Tibial artery (tissue), 4 donors: Measurements from ENCODE around the gene DNM3.

Experiments
- DNase-seq, 2 donors: peaks; one replicate each; pipeline ENCODE4 v3.0.0-alpha.2; 2019
- H3K27ac ChIP-seq, 2 donors: fragments of 200-600 bp; sonication (generic) in 1 of 2; 1 replicate in 1 of 2; 2 replicates in 1 of 2; pipeline ENCODE4 v1.5.1; 2018 to 2019; ENCODE audit warnings: mild to moderate bottlenecking in 1 of 2
- H3K27me3 ChIP-seq, 2 donors: fragments of 200-600 bp; sonication (generic) in 1 of 2; one replicate each; pipeline versions ENCODE4 v1.5.1 to v1.6.0; 2016 to 2019
- H3K36me3 ChIP-seq, 3 donors: fragments of 200-600 bp; sonication (generic) in 2 of 3; one replicate each; pipeline ENCODE4 v1.5.1; 2016 to 2019; ENCODE audit warnings: mild to moderate bottlenecking in 2 of 3
- H3K4me1 ChIP-seq, 4 donors: fragments of 200-600 bp; sonication (generic) in 2 of 4; 1 replicate in 3 of 4; 2 replicates in 1 of 4; pipeline ENCODE4 v1.5.1; 2016 to 2019
- H3K4me3 ChIP-seq, 2 donors: fragments of 200-600 bp; sonication (generic) in 1 of 2; 1 replicate in 1 of 2; 2 replicates in 1 of 2; pipeline ENCODE4 v1.5.1; 2018 to 2019; ENCODE audit warnings: mild to moderate bottlenecking in 2 of 2
- H3K9me3 ChIP-seq, 3 donors: fragments of 200-600 bp; sonication (generic) in 1 of 3; one replicate each; pipeline ENCODE4 v1.5.1; 2016 to 2019
- intact Hi-C: fragments of 100-400 bp; cut with DNase I; formaldehyde crosslinking; loops from one replicate; pipeline ENCODE4 v1.15.0; 2023; ENCODE audit warnings: low total_unique reads
- TF ChIP-seq, protein P1 (sequence below), 2 experiments: fragments of 200-600 bp in 1 of 2; fragments of 450-650 bp in 1 of 2; IDR thresholded peaks; one replicate each; pipeline ENCODE4 v1.5.1; 2017 to 2019; ENCODE audit warnings: antibody characterized with exemption in 2 of 2, mild to moderate bottlenecking in 1 of 2, moderate library complexity in 1 of 2

The DNM3 gene

DNA sequence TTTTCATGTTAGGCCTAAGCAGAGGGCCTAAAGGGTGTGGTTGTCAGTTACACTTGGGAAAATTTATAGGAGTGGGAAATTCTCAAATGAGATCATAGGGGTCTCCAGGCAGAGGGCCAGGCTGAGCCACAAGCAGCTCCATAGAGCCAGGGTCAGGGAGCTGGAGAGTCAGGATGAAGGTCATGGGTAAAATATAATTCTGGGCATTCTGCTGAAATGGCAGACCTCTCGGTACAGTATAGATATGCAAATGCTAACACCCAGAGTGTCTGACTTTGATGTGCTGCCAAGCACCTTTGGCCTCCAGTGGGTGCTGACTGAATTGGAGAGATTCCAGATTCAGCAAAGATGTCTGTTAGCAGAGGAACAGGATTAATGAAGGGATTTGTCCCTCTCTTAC lies 40.1 kb downstream of the DNM3 start:
- intact Hi-C loops = no loop called here
- DNase-seq = no peak
- H3K27me3 ChIP-seq = no peaks in the 10 kb centered on the region
- H3K27ac ChIP-seq = no peak overlapping the region
- no peaks in the 10 kb centered on the region for H3K4me1 ChIP-seq
- no peaks in the 10 kb centered on the region for H3K36me3 ChIP-seq
- no peak overlapping the region for H3K4me3 ChIP-seq
- TF ChIP-seq, protein P1, sequence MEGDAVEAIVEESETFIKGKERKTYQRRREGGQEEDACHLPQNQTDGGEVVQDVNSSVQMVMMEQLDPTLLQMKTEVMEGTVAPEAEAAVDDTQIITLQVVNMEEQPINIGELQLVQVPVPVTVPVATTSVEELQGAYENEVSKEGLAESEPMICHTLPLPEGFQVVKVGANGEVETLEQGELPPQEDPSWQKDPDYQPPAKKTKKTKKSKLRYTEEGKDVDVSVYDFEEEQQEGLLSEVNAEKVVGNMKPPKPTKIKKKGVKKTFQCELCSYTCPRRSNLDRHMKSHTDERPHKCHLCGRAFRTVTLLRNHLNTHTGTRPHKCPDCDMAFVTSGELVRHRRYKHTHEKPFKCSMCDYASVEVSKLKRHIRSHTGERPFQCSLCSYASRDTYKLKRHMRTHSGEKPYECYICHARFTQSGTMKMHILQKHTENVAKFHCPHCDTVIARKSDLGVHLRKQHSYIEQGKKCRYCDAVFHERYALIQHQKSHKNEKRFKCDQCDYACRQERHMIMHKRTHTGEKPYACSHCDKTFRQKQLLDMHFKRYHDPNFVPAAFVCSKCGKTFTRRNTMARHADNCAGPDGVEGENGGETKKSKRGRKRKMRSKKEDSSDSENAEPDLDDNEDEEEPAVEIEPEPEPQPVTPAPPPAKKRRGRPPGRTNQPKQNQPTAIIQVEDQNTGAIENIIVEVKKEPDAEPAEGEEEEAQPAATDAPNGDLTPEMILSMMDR (IDR thresholded peaks at IDR 0.05) = no peak
- no peaks in the 10 kb centered on the region for H3K9me3 ChIP-seq

DNA sequence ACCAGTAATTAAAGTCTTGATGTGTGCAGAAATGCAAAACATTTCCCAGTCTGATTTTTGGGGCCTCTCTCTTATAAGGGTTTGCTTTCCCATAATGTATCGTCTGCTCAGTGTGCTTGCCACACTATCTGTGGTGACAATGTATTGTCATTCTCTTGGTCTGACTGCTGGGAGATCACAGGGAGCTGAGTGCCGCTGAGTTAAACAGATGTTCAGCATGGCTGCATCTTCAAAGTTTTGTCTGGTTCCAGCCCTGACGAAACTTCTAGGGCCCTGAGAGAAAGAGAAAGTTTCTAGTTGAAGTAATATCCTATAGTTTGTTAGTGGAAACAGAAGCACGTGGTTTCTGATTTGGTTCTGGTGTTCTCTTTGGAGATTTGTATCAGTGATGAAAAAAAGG lies 42.6 kb downstream of the DNM3 start:
- Histone ChIP-seq H3K27ac (no peak overlapping the region), H3K4me3 (no peak overlapping the region), H3K27me3 (no peaks in the 10 kb centered on the region), H3K36me3 (no peaks in the 10 kb centered on the region), H3K4me1 (no peaks in the 10 kb centered on the region), H3K9me3 (no peaks in the 10 kb centered on the region)
- TF ChIP-seq, protein P1 (IDR thresholded peaks at IDR 0.05) = no peak
- intact Hi-C loops = no loop called here
- DNase-seq = no peak

DNA sequence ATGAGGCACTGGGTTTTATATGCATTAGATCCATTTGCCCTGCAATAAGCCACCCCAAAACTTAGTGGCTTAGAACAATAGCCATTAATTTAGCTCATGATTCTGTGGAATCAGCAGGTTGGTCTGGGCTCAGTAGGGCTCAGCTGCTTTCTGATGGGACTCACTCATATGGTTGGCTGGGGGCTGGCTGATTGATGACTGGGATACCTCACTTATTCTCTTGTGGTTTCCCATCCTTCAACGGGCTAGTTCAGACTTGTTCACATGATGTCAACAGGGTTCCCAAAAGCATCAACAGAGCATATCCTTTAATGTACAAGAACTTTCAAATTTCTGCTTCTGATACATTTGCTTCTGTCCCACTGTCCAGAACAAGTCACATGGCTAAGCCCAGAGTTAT lies 43.2 kb downstream of the DNM3 start:
- Histone ChIP-seq H3K4me3 (no peak overlapping the region), H3K9me3 (no peaks in the 10 kb centered on the region), H3K27me3 (no peaks in the 10 kb centered on the region), H3K27ac (no peak overlapping the region), H3K4me1 (no peaks in the 10 kb centered on the region), H3K36me3 (no peaks in the 10 kb centered on the region)
- TF ChIP-seq, protein P1 (IDR thresholded peaks at IDR 0.05) = no peak
- no peak for DNase-seq
- intact Hi-C loops = no loop called here

DNA sequence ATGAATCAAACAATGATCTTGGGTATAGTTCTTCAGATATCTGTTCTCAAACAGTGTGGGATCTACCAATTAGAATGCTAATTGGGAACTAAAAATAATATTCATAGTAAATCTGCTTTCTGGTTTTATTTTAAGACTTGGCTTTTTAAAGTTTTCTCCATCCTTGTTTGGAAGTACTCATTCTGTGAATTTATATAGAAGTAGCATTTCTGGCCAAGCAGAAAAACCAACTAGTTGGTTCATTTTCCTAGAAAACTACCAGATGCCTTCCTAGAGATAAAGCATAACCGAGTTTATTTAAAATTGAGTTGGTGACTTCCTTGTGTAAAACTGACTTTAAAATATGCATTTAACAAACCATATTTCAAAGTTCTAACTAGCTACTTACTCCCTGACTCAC lies 48.8 kb downstream of the DNM3 start:
- TF ChIP-seq, protein P1 (IDR thresholded peaks at IDR 0.05) = no peak
- H3K27me3 ChIP-seq = no peaks in the 10 kb centered on the region
- intact Hi-C loops = no loop called here
- H3K4me3 ChIP-seq = no peak overlapping the region
- no peaks in the 10 kb centered on the region for H3K36me3 ChIP-seq
- no peaks in the 10 kb centered on the region for H3K4me1 ChIP-seq
- H3K27ac ChIP-seq = no peak overlapping the region
- DNase-seq = no peak
- H3K9me3 ChIP-seq = no peaks in the 10 kb centered on the region

DNA sequence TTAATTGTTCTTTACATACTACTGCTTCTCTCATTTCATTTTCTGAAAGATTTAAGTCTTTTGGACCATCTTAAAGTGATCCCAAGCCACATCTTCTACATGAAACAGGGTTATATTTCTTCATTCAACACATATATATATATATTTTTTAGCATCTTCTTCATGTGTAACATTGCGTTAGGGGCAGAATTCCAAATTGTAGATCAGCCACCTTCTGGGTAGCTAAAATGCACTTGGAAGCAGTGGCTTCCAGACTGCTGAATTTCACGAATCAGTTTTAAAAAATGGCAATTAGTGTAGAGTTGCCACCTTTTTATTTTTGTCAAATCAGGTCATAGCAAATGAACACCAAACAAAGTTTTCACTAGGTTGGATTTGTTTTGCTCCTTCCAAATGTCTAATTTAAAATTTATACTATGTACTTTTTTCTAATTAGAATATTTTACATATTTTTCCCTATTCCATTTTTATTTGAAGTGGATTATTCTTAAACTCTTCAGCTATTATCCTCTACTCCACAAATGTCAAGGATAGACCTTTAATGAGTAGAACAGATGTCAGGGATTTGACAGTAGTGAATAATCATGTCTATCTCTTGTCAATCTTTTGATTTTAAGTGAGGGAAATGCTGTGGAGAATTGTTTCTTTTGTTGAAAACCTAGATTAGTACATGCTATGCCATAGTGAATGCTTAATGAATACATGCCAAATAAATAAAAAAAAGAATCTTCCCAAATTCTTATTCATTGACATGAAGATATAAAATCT lies 55.8 kb downstream of the DNM3 start:
- no peaks in the 10 kb centered on the region for H3K9me3 ChIP-seq
- H3K36me3 ChIP-seq = no peaks in the 10 kb centered on the region
- H3K4me1 ChIP-seq = no peaks in the 10 kb centered on the region
- H3K27me3 ChIP-seq = no peaks in the 10 kb centered on the region
- TF ChIP-seq, protein P1 (IDR thresholded peaks at IDR 0.05) = no peak
- intact Hi-C loops = no loop called here
- H3K4me3 ChIP-seq = no peak overlapping the region
- DNase-seq = no peak
- H3K27ac ChIP-seq = no peak overlapping the region

DNA sequence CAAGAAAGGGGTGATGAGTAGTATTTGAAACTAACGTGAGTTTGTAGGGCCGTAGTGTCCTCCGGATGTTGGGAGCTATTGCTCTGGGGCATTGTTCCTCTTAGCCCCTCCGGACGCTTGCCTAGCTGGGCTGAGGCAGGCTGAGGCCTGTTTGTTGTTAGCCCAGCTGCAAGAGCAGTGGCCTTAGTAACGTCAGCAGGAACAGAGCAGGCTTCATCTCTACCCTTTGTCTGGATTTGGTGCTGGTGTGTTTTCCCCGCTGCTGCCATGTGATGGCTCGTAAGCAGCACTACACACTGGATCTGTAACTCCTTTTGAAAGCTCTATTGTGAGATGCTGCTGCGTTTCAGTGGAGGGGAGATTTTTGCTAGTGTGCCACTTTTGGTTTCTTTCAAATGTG lies 57.6 kb downstream of the DNM3 start:
- H3K4me1 ChIP-seq = no peaks in the 10 kb centered on the region
- no peaks in the 10 kb centered on the region for H3K36me3 ChIP-seq
- intact Hi-C loops = no loop called here
- TF ChIP-seq, protein P1 (IDR thresholded peaks at IDR 0.05) = no peak
- H3K9me3 ChIP-seq = no peaks in the 10 kb centered on the region
- no peaks in the 10 kb centered on the region for H3K27me3 ChIP-seq
- DNase-seq = no peak
- H3K27ac ChIP-seq = no peak overlapping the region
- H3K4me3 ChIP-seq = no peak overlapping the region
